AG08396 (cell line): ENCODE results near the gene AUTS2.
A peak's percentile ranks its signal among the peaks of the same experiment; 100 is the strongest.

Experiments
- DNase-seq: peaks from one replicate; pipeline ENCODE4 v3.0.0; 2012; ENCODE audit warnings: low spot score, mixed read lengths

AUTS2 gene

GRCh38 chr7:69598081-69598486, at the start of gene AUTS2:
Gene AUTS2, plus strand, starts transcription at chr7:69598475. Its CDS starts 1,179 bp downstream, at chr7:69599654.
- DNase-seq = peak; percentile 89

- no peak for DNase-seq
Observed at GRCh38 chr7:69550991-69551390, 47.3 kb upstream of the AUTS2 start.

- DNase-seq = no peak
Observed at GRCh38 chr7:69553190-69553589, 45.1 kb upstream of the AUTS2 start.

GRCh38 chr7:69561266-69561960, 36.9 kb upstream of the AUTS2 start:
- DNase-seq = no peak

GRCh38 chr7:69564454-69565417, 33.5 kb upstream of the AUTS2 start:
- no peak for DNase-seq

GRCh38 chr7:69567800-69568199, 30.5 kb upstream of the AUTS2 start:
- no peak for DNase-seq

- DNase-seq = no peak
Observed at GRCh38 chr7:69568266-69568665, 30.0 kb upstream of the AUTS2 start.

GRCh38 chr7:69575651-69576050, 22.6 kb upstream of the AUTS2 start:
- DNase-seq = no peak

GRCh38 chr7:69577221-69577620, 21.1 kb upstream of the AUTS2 start:
- DNase-seq = no peak

GRCh38 chr7:69585169-69585568, 13.1 kb upstream of the AUTS2 start:
- DNase-seq = no peak

GRCh38 chr7:69586321-69586720, 12.0 kb upstream of the AUTS2 start:
- DNase-seq = no peak

GRCh38 chr7:69588773-69589172, 9.5 kb upstream of the AUTS2 start:
- no peak for DNase-seq

GRCh38 chr7:69591805-69592204, 6.5 kb upstream of the AUTS2 start:
- no peak for DNase-seq

GRCh38 chr7:69593511-69593910, 4.8 kb upstream of the AUTS2 start:
- no peak for DNase-seq

GRCh38 chr7:69595415-69595814, 2.9 kb upstream of the AUTS2 start:
- DNase-seq = no peak

GRCh38 chr7:69596056-69596455, 2.2 kb upstream of the AUTS2 start:
- DNase-seq = no peak

- no peak for DNase-seq
Observed at GRCh38 chr7:69596723-69597277, 1.5 kb upstream of the AUTS2 start.

- peak; percentile 20 for DNase-seq
Observed at GRCh38 chr7:69597278-69598076, 798 bp upstream of the AUTS2 start.

GRCh38 chr7:69598487-69599285, 411 bp downstream of the AUTS2 start:
- peak; percentile 57 for DNase-seq

GRCh38 chr7:69599286-69599954, 1.1 kb downstream of the AUTS2 start:
- peak; percentile 33 for DNase-seq
